BLaER1 (cell line): ENCODE measurements around the gene CBLB.

Experiments
- H3K27ac ChIP-seq: shearing (Covaris generic); formaldehyde crosslinking; 2 replicates; pipeline ENCODE4 v1.8.1; 2022
- H3K27me3 ChIP-seq: shearing (Covaris generic); formaldehyde crosslinking; 2 replicates; pipeline ENCODE4 v1.8.1; 2022
- H3K36me3 ChIP-seq: shearing (Covaris generic); formaldehyde crosslinking; 2 replicates; pipeline ENCODE4 v1.8.1; 2022
- H3K4me1 ChIP-seq: shearing (Covaris generic); formaldehyde crosslinking; 2 replicates; pipeline ENCODE4 v1.8.1; 2022
- H3K4me2 ChIP-seq: shearing (Covaris generic); formaldehyde crosslinking; 2 replicates; pipeline ENCODE4 v1.8.1; 2022
- H3K4me3 ChIP-seq: shearing (Covaris generic); formaldehyde crosslinking; 2 replicates; pipeline ENCODE4 v1.8.1; 2022
- H3K9ac ChIP-seq: shearing (Covaris generic); formaldehyde crosslinking; 2 replicates; pipeline ENCODE4 v1.8.1; 2022
- H3K9me3 ChIP-seq: shearing (Covaris generic); formaldehyde crosslinking; 2 replicates; pipeline ENCODE4 v1.8.1; 2022
- H4K20me1 ChIP-seq: shearing (Covaris generic); formaldehyde crosslinking; 2 replicates; pipeline ENCODE4 v1.8.1; 2022
- Cebpa-rat ChIP-seq: shearing (Covaris generic); IDR thresholded peaks from 2 replicates; pipeline ENCODE4 v1.8.1; 2022

The CBLB gene

DNA sequence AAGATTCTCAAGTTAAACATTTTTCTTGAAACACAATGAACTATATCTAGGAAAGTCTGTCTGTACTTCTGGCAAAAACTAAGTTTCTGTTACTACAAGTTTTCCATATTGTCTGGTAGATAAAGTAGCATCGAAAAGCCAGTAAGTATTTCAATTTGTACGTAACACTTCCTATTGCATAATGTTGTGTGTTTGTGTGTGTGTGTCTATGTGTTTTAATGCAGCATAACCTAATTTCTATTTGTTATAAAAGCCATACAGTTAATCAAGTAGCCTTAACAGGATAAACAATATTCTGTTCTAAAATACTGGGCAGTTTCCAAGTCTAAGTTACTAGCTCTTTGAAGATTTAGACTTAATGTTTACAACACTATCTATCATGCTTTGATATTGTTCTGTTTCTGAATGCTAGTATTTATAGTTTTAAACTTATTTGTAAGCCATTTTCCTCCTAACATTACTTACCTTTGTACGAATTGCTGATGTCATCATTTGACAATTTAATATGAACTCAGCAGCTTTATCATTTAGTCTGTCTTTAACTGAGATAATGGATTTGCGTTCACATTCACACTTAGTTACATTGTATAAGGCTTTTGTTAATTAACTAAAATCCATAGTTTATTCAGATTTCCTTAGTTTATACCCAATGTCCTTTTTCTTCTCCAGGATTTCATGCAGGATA is 163.9 kb downstream of the CBLB start:
- Histone ChIP-seq H3K9ac (no peak overlapping the region), H3K27ac (no peak overlapping the region), H4K20me1 (no peaks in the 10 kb centered on the region), H3K9me3 (no peaks in the 10 kb centered on the region), H3K4me3 (no peak overlapping the region), H3K4me2 (no peak overlapping the region), H3K27me3 (no peaks in the 10 kb centered on the region), H3K4me1 (no peaks in the 10 kb centered on the region), H3K36me3 (peaks cover 19% of the 10 kb centered on the region)
- no peak for TF ChIP-seq Cebpa-rat

DNA sequence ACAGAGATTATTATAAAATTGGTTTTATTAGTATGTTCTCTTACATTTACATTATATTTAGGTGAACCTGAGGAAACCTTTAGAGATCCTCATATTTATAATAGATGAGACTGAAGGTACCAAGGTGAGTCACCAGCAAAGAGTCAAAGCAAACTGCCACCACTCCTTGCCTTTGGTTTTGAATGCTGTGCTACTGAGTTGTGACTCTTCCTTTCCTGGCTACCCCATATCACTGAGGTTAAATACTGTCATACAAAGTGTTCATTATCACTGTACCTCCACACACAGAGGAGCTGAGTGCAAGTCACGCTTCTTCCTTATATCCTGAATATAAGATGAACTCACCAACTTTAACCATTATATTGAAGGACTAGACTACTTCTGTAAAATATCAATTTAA is 168.2 kb downstream of the CBLB start:
- no peak overlapping the region for H3K9ac ChIP-seq
- no peak for TF ChIP-seq Cebpa-rat
- no peaks in the 10 kb centered on the region for H3K9me3 ChIP-seq
- H3K4me3 ChIP-seq, result no peak overlapping the region
- H3K27me3 ChIP-seq, result no peaks in the 10 kb centered on the region
- peaks cover 19% of the 10 kb centered on the region for H3K36me3 ChIP-seq
- no peaks in the 10 kb centered on the region for H4K20me1 ChIP-seq
- H3K4me2 ChIP-seq, result no peak overlapping the region
- H3K4me1 ChIP-seq, result no peaks in the 10 kb centered on the region
- H3K27ac ChIP-seq, result no peak overlapping the region

DNA sequence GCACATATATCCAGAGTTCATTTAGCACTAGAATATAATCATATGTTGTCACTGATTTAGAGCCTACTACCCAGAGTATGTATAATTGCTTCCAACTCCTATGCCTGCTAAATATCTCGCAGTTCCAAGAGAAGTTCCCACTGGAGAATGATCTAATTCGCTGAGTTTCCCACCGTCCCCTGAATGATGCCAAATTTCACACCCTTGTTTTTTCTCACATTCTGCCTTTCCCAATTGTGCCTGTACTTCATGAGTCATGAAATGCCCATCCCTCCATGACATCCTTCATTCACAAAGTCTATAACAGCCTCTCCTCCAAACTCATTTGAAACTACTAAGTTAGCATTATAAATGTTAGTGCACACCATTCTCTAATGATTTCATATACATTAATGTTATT is 177.2 kb downstream of the CBLB start:
- no peaks in the 10 kb centered on the region for H3K27me3 ChIP-seq
- H3K27ac ChIP-seq, result no peak overlapping the region
- H3K36me3 ChIP-seq, result peaks cover 23% of the 10 kb centered on the region
- H3K4me1 ChIP-seq, result no peaks in the 10 kb centered on the region
- H3K9me3 ChIP-seq, result no peaks in the 10 kb centered on the region
- TF ChIP-seq Cebpa-rat, result no peak
- no peak overlapping the region for H3K4me3 ChIP-seq
- H4K20me1 ChIP-seq, result no peaks in the 10 kb centered on the region
- no peak overlapping the region for H3K9ac ChIP-seq
- no peak overlapping the region for H3K4me2 ChIP-seq

DNA sequence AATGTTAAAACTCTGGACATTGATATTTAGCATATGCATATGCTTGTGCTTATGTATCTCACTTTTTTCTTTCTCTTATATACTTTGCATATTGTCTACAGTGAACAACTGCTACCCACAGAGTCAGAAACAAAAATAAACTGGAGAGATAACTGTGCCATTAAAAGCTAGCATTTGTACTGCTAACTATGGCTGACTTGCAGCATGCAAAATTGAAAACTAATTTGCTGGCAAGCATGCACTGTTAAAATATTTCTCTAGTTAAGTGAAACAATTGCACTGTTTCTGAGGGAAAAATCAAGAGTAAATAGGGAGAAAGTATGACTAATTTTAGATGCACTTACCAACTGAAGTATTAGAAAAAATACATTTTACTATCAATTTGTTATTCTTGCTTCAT is 177.8 kb downstream of the CBLB start:
- Histone ChIP-seq H3K9me3 (no peaks in the 10 kb centered on the region), H4K20me1 (no peaks in the 10 kb centered on the region), H3K4me3 (no peak overlapping the region), H3K27me3 (no peaks in the 10 kb centered on the region), H3K4me1 (no peaks in the 10 kb centered on the region), H3K27ac (no peak overlapping the region), H3K9ac (no peak overlapping the region), H3K4me2 (no peak overlapping the region), H3K36me3 (peaks cover 23% of the 10 kb centered on the region)
- TF ChIP-seq Cebpa-rat, result no peak

DNA sequence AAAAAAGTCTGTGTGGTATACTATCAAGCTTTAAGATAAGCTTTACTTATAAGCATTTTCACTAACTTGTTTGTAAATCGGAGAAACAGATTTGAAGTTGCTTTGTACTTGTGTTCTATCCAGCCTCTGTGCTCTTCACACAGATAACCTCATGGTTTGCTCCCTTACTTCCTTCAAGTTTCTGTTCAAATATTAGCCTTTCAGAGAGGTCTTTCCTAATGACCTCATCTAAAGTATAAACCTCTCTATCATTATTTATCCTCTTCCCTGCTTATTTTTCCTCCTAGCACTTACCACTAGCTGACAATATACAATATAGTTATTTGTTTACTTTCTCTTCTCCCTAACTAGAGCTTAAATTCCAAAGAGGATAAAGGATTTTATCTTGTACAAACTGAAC is 180.0 kb downstream of the CBLB start:
- Histone ChIP-seq H4K20me1 (no peaks in the 10 kb centered on the region), H3K27ac (no peak overlapping the region), H3K9me3 (no peaks in the 10 kb centered on the region), H3K4me3 (no peak overlapping the region), H3K36me3 (peaks cover 23% of the 10 kb centered on the region), H3K4me1 (no peaks in the 10 kb centered on the region), H3K27me3 (no peaks in the 10 kb centered on the region), H3K9ac (no peak overlapping the region), H3K4me2 (no peak overlapping the region)
- no peak for TF ChIP-seq Cebpa-rat

DNA sequence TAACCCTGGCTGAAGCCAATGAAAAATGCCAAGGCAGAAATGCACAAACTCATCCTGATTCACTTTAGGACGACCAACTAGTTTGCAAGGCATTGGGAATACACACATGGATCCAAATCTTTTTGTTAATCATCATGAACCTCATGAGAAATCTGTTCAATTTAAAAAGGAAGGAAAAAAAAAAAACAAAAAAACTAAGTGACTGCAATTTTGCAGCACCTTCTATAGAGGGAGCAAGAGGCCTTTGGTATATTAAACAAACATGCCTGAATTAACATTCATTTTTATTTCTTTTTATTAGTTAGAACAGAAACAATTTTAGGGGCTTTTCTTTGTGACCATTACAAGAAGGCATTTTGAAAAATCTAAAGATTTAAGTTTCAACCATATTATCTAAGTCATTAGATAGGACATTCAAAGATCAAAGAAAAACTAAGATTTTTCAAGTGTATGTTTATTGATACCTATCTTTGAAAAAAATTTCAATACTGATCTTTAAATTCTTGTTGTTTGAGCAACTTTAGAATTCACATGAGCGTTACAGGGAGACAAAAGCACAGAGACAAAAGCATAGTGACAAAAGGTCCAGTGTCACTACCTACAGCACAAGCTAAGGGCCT is 182.4 kb downstream of the CBLB start:
- Histone ChIP-seq H3K9ac (no peak overlapping the region), H3K4me2 (no peak overlapping the region), H3K4me3 (no peak overlapping the region), H3K36me3 (peaks cover 9% of the 10 kb centered on the region), H3K27ac (no peak overlapping the region), H3K9me3 (no peaks in the 10 kb centered on the region), H4K20me1 (no peaks in the 10 kb centered on the region), H3K27me3 (no peaks in the 10 kb centered on the region), H3K4me1 (no peaks in the 10 kb centered on the region)
- TF ChIP-seq Cebpa-rat, result no peak

DNA sequence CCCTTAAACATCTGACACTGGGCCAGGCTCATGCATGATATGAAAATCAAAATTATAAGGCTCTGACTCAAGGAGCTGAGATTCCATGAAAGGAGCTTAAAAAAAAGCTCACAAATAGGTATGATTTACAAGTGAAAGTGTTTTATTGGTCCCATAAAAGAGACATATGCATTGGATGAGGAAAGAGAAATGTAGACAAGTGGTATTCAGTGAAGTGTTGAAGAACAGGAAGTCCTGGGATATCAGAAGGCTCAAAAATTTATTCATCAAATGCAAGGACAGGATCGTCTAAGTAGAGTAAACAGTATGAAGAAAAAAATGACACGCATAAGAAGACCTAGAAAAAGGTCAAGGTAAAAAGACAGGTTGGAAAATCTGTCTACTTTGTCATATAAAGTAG is 188.9 kb downstream of the CBLB start:
- no peak for TF ChIP-seq Cebpa-rat

DNA sequence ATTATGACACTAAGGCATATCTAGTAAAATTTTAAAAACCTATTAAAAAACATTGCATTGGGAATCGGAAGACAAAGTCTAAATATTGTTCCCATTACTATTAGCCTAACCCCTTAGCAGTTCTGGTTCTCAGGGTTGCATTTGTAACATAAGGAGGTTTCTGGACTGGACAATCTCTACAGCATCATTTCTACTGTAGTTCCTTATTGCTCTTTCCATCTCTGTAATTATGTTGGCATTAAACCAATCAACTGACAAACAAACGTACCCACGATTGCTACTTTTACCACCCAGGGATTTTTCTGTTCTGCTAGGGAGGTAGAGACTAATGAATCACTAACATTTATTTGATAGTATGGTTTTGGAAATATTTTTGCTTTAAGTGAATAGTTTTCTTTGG is 190.8 kb downstream of the CBLB start:
- H4K20me1 ChIP-seq, result no peaks in the 10 kb centered on the region
- no peak overlapping the region for H3K4me3 ChIP-seq
- H3K4me2 ChIP-seq, result no peak overlapping the region
- peaks cover 49% of the 10 kb centered on the region for H3K36me3 ChIP-seq
- TF ChIP-seq Cebpa-rat, result no peak
- no peaks in the 10 kb centered on the region for H3K9me3 ChIP-seq
- H3K27me3 ChIP-seq, result no peaks in the 10 kb centered on the region
- H3K4me1 ChIP-seq, result no peaks in the 10 kb centered on the region
- H3K27ac ChIP-seq, result no peak overlapping the region
- no peak overlapping the region for H3K9ac ChIP-seq

More for the DNA sequence above, 188.9 kb downstream of the CBLB start:
- no peaks in the 10 kb centered on the region for H3K4me1 ChIP-seq
- H3K9me3 ChIP-seq, result no peaks in the 10 kb centered on the region
- H3K36me3 ChIP-seq, result peaks cover 34% of the 10 kb centered on the region
- no peak overlapping the region for H3K9ac ChIP-seq
- H3K4me3 ChIP-seq, result no peak overlapping the region
- H4K20me1 ChIP-seq, result no peaks in the 10 kb centered on the region
- H3K27me3 ChIP-seq, result no peaks in the 10 kb centered on the region
- no peak overlapping the region for H3K27ac ChIP-seq
- no peak overlapping the region for H3K4me2 ChIP-seq

DNA sequence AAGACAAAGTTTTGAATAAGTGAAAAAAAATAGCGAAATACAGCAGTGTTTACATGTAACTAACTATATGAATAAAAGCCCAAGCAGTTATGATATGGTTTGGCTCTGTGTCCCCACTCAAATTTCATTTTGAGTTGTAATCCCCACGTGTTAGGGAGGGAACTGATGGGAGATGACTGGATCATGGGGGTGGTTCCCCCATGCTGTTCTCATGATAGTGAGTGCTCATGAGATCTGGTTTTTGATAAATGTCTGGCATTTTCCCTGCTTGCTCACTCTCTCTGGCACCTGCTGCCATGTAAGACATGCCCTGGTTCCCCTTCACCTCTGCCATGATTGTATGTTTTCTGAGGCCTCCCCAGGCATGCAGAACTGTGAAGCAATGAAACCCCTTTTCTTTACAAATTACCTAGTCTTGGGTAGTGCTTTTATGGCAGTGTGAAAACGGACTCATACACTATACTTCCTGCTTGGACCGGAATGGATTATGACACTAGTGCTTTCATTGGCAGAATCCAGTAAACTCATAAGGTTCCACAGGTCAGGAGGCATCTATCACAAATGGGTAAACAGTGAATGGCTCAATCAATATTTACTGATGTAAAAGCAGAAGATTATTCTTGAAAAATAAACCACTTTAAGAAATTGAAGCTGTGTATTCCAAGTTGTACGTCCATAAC is 192.1 kb downstream of the CBLB start:
- H3K27ac ChIP-seq, result no peak overlapping the region
- H3K9ac ChIP-seq, result no peak overlapping the region
- no peaks in the 10 kb centered on the region for H3K27me3 ChIP-seq
- peaks cover 50% of the 10 kb centered on the region for H3K36me3 ChIP-seq
- H3K9me3 ChIP-seq, result no peaks in the 10 kb centered on the region
- no peak overlapping the region for H3K4me3 ChIP-seq
- no peaks in the 10 kb centered on the region for H4K20me1 ChIP-seq
- no peak overlapping the region for H3K4me2 ChIP-seq
- no peaks in the 10 kb centered on the region for H3K4me1 ChIP-seq
- no peak for TF ChIP-seq Cebpa-rat

DNA sequence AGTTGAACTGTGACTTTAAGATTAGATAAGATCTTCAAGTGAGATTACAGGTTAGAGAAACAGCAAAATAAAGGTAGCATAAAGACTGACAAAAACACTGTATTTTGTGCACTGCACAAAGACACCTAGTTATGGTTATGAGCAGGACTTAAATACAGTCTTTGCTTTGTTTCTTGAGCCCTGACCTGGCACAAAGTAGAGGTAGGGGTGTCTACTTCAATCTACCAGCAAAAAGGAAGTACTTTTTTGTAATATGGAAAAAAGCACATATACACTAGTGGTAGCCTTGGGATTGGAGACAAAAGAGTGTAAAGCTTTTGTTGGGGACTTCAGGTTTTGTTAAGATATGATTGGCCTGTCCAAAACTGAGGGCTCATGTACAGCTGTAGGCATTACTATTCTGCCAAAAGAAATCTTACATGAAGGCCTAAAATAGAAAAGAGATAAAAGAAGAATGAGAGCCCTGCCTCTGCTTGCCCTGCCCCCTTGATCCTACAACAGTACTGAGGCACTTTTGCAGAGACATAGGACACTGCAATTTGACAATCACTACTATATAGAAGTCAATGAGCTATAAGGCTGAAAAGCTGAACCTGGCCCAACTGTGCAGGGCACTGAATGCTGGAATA is 194.3 kb downstream of the CBLB start:
- no peak overlapping the region for H3K9ac ChIP-seq
- H4K20me1 ChIP-seq, result no peaks in the 10 kb centered on the region
- no peaks in the 10 kb centered on the region for H3K9me3 ChIP-seq
- H3K4me1 ChIP-seq, result no peaks in the 10 kb centered on the region
- TF ChIP-seq Cebpa-rat, result no peak
- no peaks in the 10 kb centered on the region for H3K27me3 ChIP-seq
- H3K36me3 ChIP-seq, result peaks cover 39% of the 10 kb centered on the region
- no peak overlapping the region for H3K4me3 ChIP-seq
- H3K27ac ChIP-seq, result no peak overlapping the region
- no peak overlapping the region for H3K4me2 ChIP-seq
